ENCODE measurements around the gene AMPH.

DNA sequence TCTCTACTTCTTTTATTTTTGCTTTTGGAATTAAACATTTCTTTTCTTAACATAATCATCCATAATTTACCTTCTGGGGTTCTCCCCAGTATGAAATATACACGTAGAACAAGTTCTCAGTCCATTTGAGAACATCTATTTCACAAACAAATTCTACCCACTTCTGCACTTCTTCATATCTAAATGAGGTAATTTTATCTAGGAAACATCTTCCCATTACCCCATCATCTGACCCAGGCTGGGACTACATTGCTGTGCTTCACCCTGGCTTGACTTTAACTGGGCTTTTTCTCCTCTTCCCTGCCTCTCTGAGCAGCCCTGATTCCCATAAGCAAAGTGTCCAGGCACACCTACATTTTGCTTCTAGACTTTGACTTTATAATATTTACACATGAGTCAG lies 43.3 kb upstream of the AMPH start:
- TF ChIP-seq, protein P1, sequence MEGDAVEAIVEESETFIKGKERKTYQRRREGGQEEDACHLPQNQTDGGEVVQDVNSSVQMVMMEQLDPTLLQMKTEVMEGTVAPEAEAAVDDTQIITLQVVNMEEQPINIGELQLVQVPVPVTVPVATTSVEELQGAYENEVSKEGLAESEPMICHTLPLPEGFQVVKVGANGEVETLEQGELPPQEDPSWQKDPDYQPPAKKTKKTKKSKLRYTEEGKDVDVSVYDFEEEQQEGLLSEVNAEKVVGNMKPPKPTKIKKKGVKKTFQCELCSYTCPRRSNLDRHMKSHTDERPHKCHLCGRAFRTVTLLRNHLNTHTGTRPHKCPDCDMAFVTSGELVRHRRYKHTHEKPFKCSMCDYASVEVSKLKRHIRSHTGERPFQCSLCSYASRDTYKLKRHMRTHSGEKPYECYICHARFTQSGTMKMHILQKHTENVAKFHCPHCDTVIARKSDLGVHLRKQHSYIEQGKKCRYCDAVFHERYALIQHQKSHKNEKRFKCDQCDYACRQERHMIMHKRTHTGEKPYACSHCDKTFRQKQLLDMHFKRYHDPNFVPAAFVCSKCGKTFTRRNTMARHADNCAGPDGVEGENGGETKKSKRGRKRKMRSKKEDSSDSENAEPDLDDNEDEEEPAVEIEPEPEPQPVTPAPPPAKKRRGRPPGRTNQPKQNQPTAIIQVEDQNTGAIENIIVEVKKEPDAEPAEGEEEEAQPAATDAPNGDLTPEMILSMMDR (IDR thresholded peaks at IDR 0.05): no peak
- no peak for TF ChIP-seq POLR2AphosphoS5 (IDR thresholded peaks at IDR 0.05)

Measured in upper lobe of left lung (tissue), 4 donors.